ENCODE results near the gene ONECUT1.
"Not testable (repeated sequence)": the region's sequence is repeated elsewhere in the genome, so short reads cannot be mapped to it uniquely, and the experiment has no call there.

The ONECUT1 gene

GRCh38 chr15:52790169-52790708 is at the start of gene ONECUT1:
ONECUT1 (minus strand) TSS chr15:52790336; CDS start chr15:52789884, 452 bp downstream.
- in situ Hi-C loops (cut with MboI; ENCODE audit: low sequenced_read_pairs): no loop called here

DNA sequence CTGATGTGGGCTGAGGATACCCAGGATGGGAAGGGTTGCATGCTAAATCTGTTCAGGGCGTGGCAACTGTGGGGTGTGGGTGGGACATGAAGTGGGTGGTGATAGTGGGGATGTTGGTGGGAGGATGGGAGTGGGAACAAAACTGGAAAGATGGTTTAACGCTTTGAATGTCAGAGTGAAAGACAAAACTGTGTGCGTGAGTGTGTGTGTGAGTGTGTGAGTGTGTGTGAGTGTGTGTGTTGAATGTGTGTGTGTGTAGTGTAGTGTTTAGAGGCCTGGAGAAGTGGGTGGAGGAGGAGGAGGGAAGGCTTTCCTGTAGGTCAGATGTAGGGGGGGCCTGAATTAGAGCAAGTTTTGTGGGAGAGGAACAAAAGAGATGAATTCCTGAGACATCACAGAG is 44.2 kb upstream of the ONECUT1 start:
- in situ Hi-C loops (cut with MboI; ENCODE audit: low sequenced_read_pairs): no loop called here

- in situ Hi-C loops (cut with MboI; ENCODE audit: low sequenced_read_pairs): not testable (repeated sequence)
Observed at GRCh38 chr15:52824169-52824942, 34.2 kb upstream of the ONECUT1 start.

- in situ Hi-C loops (cut with MboI; ENCODE audit: low sequenced_read_pairs): no loop called here
Observed at GRCh38 chr15:52822475-52822874, 32.3 kb upstream of the ONECUT1 start.

DNA sequence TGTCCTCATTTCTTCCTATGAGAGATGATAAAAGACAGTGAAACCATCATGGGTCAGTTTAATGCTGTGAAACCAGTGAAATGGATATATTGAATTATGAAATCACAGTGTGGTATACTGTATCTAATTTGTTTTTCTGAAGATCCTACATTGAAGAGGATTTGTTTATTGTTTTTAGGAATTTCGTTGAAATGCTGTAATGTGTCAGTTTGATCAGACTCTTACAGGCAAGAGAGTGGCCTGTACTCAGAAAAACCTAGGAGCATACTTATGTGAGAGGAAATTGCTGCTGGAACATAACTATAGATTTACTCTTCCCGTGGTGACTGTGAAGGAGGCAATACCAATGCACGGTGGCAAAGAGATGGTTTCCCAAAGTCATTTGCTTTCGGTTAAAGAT is 29.1 kb upstream of the ONECUT1 start:
- in situ Hi-C loops (cut with MboI; ENCODE audit: low sequenced_read_pairs): no loop called here

GRCh38 chr15:52815899-52816298 is 25.8 kb upstream of the ONECUT1 start:
- in situ Hi-C loops (cut with MboI; ENCODE audit: low sequenced_read_pairs): not testable (repeated sequence)

- in situ Hi-C loops (cut with MboI; ENCODE audit: low sequenced_read_pairs): no loop called here
Observed at GRCh38 chr15:52808996-52809395, 18.9 kb upstream of the ONECUT1 start.

GRCh38 chr15:52808441-52808840 is 18.3 kb upstream of the ONECUT1 start:
- in situ Hi-C loops (cut with MboI; ENCODE audit: low sequenced_read_pairs): no loop called here

DNA sequence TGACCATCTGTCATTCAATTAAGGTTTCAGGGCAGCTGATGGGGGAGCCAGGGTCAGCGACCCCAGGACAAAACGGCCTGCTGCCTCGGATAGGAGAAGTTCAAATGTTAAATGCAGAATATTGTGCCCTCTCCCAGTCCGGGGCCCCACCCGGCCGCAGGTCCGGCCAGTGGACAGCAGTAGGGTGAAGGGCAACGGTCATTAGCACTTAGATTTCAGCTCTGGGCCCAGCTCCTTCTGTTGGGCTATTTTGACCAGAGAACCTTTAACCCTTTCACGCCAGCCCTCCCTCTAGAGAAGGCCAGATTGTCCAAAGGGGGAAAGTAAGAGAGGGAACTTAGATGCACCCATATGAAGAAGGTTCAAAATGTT is 16.1 kb upstream of the ONECUT1 start:
- in situ Hi-C loops (cut with MboI; ENCODE audit: low sequenced_read_pairs): no loop called here

GRCh38 chr15:52805351-52806283 is 15.5 kb upstream of the ONECUT1 start:
- in situ Hi-C loops (cut with MboI; ENCODE audit: low sequenced_read_pairs): no loop called here

DNA sequence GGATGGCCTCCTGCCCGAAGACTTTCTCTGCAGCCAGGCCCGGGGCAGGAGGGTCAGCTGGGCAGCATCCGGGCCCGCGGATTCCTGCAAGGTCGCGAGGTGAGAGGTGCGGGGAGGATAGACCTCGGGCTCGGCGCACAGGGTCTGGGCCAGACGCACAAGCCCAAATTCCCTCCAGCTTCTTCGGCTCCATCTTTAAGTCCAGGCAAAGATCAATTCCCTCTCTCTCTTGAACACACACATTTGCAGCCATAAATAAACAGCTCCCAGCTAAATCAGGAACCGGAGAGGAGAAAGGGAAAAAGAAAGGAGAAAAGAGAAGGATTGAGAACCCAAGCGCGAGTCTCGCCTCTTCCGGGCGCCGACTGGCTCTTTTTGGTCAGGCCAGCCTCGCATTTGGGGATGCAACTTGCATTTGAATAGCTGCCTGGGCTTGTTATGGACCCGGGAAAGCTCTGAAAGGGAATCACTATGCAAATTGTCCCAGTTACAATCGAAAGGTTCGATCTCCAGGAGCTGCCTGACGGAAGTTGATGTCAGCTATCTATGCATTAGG is 14.5 kb upstream of the ONECUT1 start:
- in situ Hi-C loops (cut with MboI; ENCODE audit: low sequenced_read_pairs): no loop called here

- in situ Hi-C loops (cut with MboI; ENCODE audit: low sequenced_read_pairs): no loop called here
Observed at GRCh38 chr15:52803467-52804306, 13.6 kb upstream of the ONECUT1 start.

- in situ Hi-C loops (cut with MboI; ENCODE audit: low sequenced_read_pairs): no loop called here
Observed at GRCh38 chr15:52803108-52803466, 13.0 kb upstream of the ONECUT1 start.

DNA sequence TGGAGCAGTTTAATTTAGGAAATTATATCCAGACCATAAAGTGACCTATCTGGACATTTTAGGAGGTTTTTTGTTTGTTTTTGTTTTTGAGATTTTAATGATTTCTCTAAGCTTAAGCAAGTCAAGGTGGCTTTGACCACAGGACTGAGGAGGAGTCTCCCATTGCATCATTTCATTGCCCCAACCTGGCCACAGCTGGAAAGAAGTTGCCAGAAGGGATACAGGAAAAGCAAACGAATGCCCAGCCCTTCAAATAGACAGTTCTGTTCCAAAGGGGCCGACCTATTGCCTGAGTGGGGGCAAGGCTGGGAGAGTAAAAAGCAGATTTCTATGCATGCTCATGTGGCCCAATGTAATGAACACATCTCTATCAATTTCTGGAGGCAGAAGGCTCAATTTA is 12.0 kb upstream of the ONECUT1 start:
- in situ Hi-C loops (cut with MboI; ENCODE audit: low sequenced_read_pairs): no loop called here

GRCh38 chr15:52801748-52802085 is 11.6 kb upstream of the ONECUT1 start:
- in situ Hi-C loops (cut with MboI; ENCODE audit: low sequenced_read_pairs): no loop called here

DNA sequence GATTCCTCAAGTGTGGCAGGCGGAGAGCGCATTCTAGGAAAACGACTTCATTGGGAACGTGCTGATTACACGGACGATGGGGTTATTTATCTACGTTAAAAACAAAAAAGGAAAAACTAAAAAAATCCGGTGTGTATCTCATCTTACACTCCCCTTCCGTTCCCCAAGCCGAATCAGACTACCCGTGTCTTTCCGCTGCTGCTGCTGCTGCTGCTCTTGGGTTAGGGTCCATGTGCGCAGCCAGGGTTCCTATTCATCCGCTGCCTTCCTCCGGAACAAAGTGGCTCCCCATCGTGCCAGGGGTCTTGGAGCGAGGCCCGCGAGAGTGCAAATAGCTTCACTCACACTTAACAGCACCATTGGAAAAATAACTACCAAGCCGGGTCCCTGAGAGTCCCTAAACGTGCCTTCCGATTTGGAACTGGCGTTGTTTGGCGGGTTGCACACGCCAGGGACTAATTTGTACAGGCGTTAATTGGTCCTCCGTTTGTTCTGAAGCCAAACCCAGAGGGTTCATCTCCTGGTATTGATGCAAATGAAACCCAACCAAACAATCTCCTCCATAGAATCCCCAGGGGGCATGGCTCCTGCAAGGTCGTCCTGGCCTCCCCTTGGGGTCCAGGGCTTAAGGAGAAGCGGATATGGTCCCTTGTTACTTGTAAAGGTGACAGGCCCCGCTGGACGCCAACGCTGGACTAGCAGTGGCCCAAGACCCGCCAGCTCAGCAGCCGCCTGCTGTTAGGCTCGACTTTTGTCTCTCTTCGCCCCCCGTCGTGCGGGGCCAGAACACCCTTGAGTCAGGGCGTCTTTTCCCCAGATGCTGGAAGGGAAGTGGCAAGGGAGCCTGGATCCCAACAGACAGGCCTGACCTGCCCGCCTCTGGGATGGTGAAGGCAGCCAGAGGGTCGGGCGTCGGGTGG is 11.0 kb upstream of the ONECUT1 start:
- in situ Hi-C loops (cut with MboI; ENCODE audit: low sequenced_read_pairs): no loop called here

DNA sequence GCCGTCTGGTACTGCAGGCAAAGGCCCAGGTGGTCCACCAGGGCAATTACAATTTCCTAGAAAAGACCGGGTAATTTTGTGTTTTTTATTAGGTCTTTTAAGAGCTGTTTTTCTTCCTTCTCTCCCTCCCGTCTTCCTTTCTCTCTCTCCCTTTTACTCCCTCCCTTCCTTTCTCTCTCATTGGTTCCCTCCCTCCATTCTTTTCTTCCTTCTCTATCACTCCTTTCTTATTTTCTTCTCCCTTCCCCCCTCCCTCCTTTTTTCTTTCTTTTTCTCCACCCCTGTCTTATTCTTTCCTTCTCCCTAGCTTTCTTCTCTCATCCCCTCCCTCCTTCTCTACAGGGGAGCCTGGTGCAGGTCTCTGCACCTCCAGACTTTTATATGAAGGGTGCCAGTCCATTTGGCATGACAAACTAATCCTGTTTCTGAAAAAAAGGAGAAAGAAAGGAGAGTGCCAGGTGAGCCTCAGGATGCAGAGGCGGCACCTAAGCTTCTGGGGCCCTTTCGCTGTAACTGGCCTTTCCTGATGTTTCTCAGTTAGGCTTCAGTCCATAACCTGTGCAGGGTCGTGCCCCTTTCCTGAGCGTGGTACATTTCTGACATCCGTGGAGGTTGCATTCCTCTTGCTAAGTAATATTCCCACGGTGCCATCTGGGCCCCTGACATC is 9.1 kb upstream of the ONECUT1 start:
- in situ Hi-C loops (cut with MboI; ENCODE audit: low sequenced_read_pairs): no loop called here

GRCh38 chr15:52798529-52799101 is 8.5 kb upstream of the ONECUT1 start:
- in situ Hi-C loops (cut with MboI; ENCODE audit: low sequenced_read_pairs): no loop called here
